ENCODE data around the gene RCAN2. TPM values are rescaled to one million over a fixed set of nuclear protein-coding genes. Genes with fewer than 3 reads are reported as not detected.

Gene RCAN2
- total and polyA plus RNA-seq, 9 of the 15 experiments (the other 6 are each of a cell fraction or from before 2014, with no cell fraction given), result 0.04 TPM; not detected in 8

DNA sequence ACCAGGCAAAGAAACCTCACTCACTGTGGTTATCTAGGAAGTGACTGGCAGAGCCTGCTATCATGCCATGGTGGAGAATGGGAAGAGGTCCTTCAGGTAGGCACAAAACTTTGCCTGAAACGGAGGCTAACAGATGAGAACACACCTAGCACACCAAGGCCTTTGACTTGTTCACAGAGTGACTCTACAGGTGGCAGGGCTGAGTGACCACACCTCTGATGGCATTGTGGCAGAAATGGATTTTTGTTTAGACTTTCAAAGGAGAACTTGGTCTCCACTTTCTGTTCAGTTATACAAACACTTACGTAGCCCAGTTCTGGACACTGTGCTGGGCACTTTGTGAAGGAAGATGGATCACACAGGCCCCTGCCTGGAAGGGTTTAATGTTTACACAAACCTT lies 204.2 kb downstream of the RCAN2 start:
- BruUV-seq (replicated peaks), result no TSS peak
- no peak overlapping the region for H3K4me2 ChIP-seq (ENCODE audit: insufficient read depth, low read length)
- H4K20me1 ChIP-seq (replicated peaks; ENCODE audit: control insufficient read depth, insufficient read depth, low read length), result no peaks in the 10 kb centered on the region
- intact Hi-C loops (cut with micrococcal nuclease), result no loop called here
- no peak for ATAC-seq
- H3K4me1 ChIP-seq (replicated peaks in 1 of 2; ENCODE audit: control insufficient read depth in 2 of 2, insufficient read depth in 2 of 2, low read length in 2 of 2), result no peaks in the 10 kb centered on the region
- ChIA-PET CTCF (ENCODE audit: low intra/inter-chr PET ratio) (no interaction called here), POLR2A (no interaction called here)
- no peaks in the 10 kb centered on the region; a peak in 1 of 5 replicates for H3K27me3 ChIP-seq (ENCODE audit: control insufficient read depth in 2 of 2, insufficient read depth in 2 of 2, low read length in 2 of 2)
- no peak overlapping the region for H3K9ac ChIP-seq (ENCODE audit: insufficient read depth in 1 of 2, low read depth in 2 of 2, low read length in 2 of 2)
- H3K27ac ChIP-seq (ENCODE audit: extremely low read depth, low read depth, low read length), result no peak overlapping the region
- H3K9me3 ChIP-seq (replicated peaks; ENCODE audit: control insufficient read depth, insufficient read depth, low read depth, low read length), result no peaks in the 10 kb centered on the region
- FAIRE-seq, result no peak
- H3K9me1 ChIP-seq (ENCODE audit: control insufficient read depth, insufficient read depth, low read length), result no peaks in the 10 kb centered on the region
- in situ Hi-C loops (cut with MboI), result no loop called here
- 0% methylated on average over 2 of the region's 2 CpGs for WGBS (ENCODE audit: insufficient coverage, low coverage, missing lambda C conversion rate)
- H3K36me3 ChIP-seq (ENCODE audit: control insufficient read depth, insufficient read depth, low read length), result no peaks in the 10 kb centered on the region
- no peaks in the 10 kb centered on the region for H3K79me2 ChIP-seq (ENCODE audit: control insufficient read depth, insufficient read depth, low read length)
- no peak for DNase-seq (ENCODE audit: extremely low read depth in 1 of 4, low spot score in 3 of 4)
- H2AFZ ChIP-seq (ENCODE audit: low read depth, low read length), result no peak overlapping the region
- no peak overlapping the region for H3K4me3 ChIP-seq
- no peak for TF ChIP-seq HDAC3 (IDR thresholded peaks at IDR 0.05; ENCODE audit: borderline replicate concordance, partially characterized antibody)
- no peak for TF ChIP-seq CEBPG (CRISPR knock-in tag; IDR thresholded peaks at IDR 0.05)
- TF ChIP-seq CEBPG (tag; conservative IDR thresholded peaks at IDR 0.05 in 1 of 2, IDR thresholded peaks at IDR 0.05 in 1 of 2), result no peak
- TF ChIP-seq, protein P1, sequence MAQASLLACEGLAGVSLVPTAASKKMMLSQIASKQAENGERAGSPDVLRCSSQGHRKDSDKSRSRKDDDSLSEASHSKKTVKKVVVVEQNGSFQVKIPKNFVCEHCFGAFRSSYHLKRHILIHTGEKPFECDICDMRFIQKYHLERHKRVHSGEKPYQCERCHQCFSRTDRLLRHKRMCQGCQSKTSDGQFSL (CRISPR knock-in tag; IDR thresholded peaks at IDR 0.05), result no peak
- TF ChIP-seq, protein P1 (tag; IDR thresholded peaks at IDR 0.05), result no peak
- TF ChIP-seq, protein P2, sequence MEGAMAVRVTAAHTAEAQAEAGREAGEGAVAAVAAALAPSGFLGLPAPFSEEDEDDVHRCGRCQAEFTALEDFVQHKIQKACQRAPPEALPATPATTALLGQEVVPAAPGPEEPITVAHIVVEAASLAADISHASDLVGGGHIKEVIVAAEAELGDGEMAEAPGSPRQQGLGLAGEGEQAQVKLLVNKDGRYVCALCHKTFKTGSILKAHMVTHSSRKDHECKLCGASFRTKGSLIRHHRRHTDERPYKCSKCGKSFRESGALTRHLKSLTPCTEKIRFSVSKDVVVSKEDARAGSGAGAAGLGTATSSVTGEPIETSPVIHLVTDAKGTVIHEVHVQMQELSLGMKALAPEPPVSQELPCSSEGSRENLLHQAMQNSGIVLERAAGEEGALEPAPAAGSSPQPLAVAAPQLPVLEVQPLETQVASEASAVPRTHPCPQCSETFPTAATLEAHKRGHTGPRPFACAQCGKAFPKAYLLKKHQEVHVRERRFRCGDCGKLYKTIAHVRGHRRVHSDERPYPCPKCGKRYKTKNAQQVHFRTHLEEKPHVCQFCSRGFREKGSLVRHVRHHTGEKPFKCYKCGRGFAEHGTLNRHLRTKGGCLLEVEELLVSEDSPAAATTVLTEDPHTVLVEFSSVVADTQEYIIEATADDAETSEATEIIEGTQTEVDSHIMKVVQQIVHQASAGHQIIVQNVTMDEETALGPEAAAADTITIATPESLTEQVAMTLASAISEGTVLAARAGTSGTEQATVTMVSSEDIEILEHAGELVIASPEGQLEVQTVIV (CRISPR knock-in tag; IDR thresholded peaks at IDR 0.05; ENCODE audit: borderline replicate concordance), result no peak
- TF ChIP-seq FUS (optimal IDR thresholded peaks at IDR 0.05; ENCODE audit: low read depth, low read length), result no peak
- no peak for TF ChIP-seq CXXC5 (CRISPR knock-in tag; IDR thresholded peaks at IDR 0.05)
- TF ChIP-seq SRSF1 (IDR thresholded peaks at IDR 0.05; ENCODE audit: low read depth, low read length), result no peak
- no peak for TF ChIP-seq MIER1 (IDR thresholded peaks at IDR 0.05; ENCODE audit: low read depth)
- TF ChIP-seq, protein P3, sequence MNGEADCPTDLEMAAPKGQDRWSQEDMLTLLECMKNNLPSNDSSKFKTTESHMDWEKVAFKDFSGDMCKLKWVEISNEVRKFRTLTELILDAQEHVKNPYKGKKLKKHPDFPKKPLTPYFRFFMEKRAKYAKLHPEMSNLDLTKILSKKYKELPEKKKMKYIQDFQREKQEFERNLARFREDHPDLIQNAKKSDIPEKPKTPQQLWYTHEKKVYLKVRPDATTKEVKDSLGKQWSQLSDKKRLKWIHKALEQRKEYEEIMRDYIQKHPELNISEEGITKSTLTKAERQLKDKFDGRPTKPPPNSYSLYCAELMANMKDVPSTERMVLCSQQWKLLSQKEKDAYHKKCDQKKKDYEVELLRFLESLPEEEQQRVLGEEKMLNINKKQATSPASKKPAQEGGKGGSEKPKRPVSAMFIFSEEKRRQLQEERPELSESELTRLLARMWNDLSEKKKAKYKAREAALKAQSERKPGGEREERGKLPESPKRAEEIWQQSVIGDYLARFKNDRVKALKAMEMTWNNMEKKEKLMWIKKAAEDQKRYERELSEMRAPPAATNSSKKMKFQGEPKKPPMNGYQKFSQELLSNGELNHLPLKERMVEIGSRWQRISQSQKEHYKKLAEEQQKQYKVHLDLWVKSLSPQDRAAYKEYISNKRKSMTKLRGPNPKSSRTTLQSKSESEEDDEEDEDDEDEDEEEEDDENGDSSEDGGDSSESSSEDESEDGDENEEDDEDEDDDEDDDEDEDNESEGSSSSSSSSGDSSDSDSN (IDR thresholded peaks at IDR 0.05; ENCODE audit: borderline replicate concordance in 1 of 2, low read depth in 2 of 2, low read length in 2 of 2), result no peak
- TF ChIP-seq, protein P4, sequence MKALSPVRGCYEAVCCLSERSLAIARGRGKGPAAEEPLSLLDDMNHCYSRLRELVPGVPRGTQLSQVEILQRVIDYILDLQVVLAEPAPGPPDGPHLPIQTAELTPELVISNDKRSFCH (CRISPR knock-in tag; IDR thresholded peaks at IDR 0.05), result no peak
- TF ChIP-seq, protein P4 (tag; IDR thresholded peaks at IDR 0.05), result no peak

All from K562 (cell line).